ENCODE results near the gene VPS8.

Gene VPS8

DNA sequence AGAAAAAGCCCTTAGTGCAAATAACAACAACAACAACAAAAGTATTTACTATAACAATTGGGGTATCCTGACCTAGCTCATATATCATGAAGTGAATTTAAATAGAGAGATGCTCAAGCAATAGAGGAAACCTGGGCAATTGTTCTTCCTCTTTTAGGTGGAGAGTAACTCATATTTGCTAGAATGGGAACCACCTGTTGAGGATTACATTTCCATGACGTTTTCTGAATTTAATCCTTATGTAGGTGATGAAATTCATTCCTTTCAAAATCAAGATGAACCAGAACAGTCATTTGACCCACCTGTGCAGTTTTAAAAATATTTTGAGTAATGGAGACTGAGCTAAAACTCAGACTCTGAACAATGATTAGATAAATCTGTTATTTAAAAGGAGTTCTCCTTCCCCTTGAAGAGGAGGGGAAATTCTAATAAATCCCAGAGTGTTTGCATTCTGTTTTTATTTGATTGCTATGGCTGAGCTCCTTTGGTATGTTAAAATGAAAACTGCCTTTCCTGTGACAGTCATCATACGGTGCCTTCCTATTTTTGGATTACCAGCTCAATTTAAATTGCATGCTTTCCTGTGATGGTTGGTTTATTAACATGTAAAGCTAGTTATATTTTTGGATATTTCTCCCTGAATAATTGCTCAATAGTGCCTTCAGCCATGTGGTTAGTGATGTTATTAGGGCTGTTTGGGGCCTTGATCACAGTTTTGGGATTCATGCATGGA is 24.3 kb downstream of the VPS8 start:
- TF ChIP-seq, protein P1, sequence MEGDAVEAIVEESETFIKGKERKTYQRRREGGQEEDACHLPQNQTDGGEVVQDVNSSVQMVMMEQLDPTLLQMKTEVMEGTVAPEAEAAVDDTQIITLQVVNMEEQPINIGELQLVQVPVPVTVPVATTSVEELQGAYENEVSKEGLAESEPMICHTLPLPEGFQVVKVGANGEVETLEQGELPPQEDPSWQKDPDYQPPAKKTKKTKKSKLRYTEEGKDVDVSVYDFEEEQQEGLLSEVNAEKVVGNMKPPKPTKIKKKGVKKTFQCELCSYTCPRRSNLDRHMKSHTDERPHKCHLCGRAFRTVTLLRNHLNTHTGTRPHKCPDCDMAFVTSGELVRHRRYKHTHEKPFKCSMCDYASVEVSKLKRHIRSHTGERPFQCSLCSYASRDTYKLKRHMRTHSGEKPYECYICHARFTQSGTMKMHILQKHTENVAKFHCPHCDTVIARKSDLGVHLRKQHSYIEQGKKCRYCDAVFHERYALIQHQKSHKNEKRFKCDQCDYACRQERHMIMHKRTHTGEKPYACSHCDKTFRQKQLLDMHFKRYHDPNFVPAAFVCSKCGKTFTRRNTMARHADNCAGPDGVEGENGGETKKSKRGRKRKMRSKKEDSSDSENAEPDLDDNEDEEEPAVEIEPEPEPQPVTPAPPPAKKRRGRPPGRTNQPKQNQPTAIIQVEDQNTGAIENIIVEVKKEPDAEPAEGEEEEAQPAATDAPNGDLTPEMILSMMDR (conservative IDR thresholded peaks at IDR 0.05; ENCODE audit: low read depth, low read length) = no peak
- no peak overlapping the region for H3K4me3 ChIP-seq (ENCODE audit: low read length)
- DNase-seq (ENCODE audit: low read depth) = no peak

DNA sequence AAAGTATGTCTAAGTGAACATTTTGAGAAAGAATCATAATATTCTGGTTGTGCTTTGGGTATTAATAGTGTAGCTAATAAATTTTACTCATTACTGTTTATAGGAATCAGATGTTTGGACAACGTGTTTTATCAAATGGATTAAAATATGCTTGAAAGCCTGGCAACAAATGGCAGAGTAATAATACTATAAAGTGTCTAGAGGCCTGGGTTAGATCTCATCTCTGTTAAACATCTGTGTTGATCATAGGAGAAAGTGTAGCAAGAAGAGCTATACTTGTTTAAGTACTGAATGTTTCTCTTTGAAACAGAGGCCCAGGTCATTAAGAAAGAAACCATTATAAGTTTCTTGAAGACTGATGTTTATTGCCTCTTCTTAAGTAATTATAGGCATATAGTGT is 30.5 kb downstream of the VPS8 start:
- no peak overlapping the region for H3K4me3 ChIP-seq (ENCODE audit: low read length)
- no peak for DNase-seq (ENCODE audit: low read depth)
- TF ChIP-seq, protein P1 (conservative IDR thresholded peaks at IDR 0.05; ENCODE audit: low read depth, low read length) = no peak

DNA sequence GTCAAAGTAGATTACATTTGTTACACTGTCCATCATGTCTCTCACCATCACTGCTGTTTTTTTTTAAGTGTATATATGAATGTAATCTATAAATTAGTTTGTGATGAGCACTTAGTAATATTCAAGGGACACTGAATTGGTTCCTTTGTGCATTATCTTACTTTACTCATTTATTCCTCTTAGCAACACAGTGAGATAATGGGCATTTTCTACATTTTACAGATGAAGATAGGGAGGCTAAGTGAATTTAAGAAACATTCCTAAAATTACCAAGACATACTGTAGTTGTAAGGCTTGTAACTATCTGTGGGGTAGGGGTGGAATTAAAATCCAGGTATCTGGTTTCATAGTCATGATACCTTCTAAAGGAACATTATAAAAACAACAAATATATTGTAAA is 33.9 kb downstream of the VPS8 start:
- H3K4me3 ChIP-seq (ENCODE audit: low read length) = no peak overlapping the region
- no peak for DNase-seq (ENCODE audit: low read depth)
- TF ChIP-seq, protein P1 (conservative IDR thresholded peaks at IDR 0.05; ENCODE audit: low read depth, low read length) = no peak

DNA sequence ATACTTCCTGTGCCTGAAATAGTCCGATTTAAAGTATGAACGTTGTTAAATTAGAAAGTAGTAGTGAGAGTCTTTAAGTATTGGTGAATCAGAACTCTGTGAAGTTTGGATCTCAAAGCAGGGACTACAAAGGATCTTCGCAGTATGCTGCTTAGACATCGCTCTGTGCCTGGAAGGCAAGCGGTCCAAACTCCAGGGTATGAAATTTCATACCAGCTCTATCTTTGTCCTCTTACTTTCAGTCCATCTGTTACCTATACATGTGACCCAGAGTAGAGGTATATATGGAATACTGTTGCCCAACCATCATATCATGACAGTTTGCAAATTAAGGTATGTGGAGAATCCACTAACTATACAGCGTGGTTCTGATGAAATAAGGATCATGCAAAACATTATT is 34.5 kb downstream of the VPS8 start:
- no peak overlapping the region for H3K4me3 ChIP-seq (ENCODE audit: low read length)
- TF ChIP-seq, protein P1 (conservative IDR thresholded peaks at IDR 0.05; ENCODE audit: low read depth, low read length) = no peak
- no peak for DNase-seq (ENCODE audit: low read depth)

DNA sequence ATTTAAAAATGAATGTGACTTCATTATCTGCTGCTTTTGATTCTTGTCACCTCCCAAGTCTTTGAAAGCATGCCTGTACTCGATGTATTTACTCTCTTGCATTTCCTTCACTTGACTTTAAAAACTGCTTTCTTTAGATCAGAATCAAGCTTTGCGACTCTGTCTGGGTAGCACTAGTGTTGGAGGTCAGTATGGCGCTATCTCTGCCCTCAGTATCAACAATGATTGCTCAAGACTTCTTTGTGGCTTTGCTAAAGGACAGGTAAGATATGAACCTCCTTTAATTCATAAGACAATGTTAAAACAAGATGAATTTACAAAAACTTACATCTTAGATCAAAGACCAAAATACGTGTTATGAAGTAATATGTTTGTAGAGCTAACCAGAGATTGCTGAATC is 37.0 kb downstream of the VPS8 start:
- TF ChIP-seq, protein P1 (conservative IDR thresholded peaks at IDR 0.05; ENCODE audit: low read depth, low read length) = no peak
- no peak overlapping the region for H3K4me3 ChIP-seq (ENCODE audit: low read length)
- DNase-seq (ENCODE audit: low read depth) = no peak

DNA sequence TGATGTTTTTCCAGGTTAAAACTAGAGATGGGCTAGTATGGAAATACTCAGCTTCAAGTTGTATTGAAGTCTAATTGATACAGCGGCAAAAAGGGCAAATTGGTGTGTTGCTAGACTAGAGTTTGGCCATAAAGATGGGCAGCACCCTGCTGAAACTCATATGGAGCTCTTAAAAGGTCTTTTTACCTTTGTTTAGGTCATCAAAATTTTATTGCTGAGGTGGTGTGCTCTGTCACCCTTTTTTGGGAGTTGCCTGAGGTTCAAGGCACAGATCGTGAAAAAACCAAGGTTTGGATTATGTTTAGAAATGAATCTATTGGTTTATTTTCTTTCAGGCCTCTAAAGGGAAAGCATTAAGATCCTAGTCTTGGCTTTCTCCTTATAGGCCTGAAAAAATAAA is 38.2 kb downstream of the VPS8 start:
- no peak overlapping the region for H3K4me3 ChIP-seq (ENCODE audit: low read length)
- TF ChIP-seq, protein P1 (conservative IDR thresholded peaks at IDR 0.05; ENCODE audit: low read depth, low read length) = no peak

DNA sequence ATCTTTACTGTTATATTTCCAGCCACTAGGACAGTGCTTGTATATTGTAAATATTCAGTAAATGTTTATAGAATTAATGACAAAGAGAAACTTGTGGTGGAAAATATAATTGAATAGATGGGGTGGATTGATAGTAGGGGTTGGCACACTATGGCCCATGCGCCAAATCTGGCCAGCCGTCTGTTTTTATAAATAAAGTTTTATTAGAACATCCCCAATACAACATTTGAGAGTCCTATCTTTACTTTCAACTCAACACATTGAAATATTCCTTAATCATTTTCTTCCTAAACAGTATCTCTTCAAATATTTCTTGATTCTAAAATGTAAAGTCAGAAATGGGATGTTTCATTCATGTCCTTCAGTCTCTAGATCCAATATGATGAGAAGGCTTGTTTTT is 45.1 kb downstream of the VPS8 start:
- TF ChIP-seq, protein P1 (conservative IDR thresholded peaks at IDR 0.05; ENCODE audit: low read depth, low read length) = no peak
- no peak for DNase-seq (ENCODE audit: low read depth)
- no peak overlapping the region for H3K4me3 ChIP-seq (ENCODE audit: low read length)

More for the DNA sequence above, 38.2 kb downstream of the VPS8 start:
- no peak for DNase-seq (ENCODE audit: low read depth)

Measured in retinal pigment epithelial cell (primary cell).